Breast epithelium (tissue), 3 donors: Measurements from ENCODE around the gene ELMOD1.
"Not testable (repeated sequence)": the region's sequence is repeated elsewhere in the genome, so short reads cannot be mapped to it uniquely, and the experiment has no call there.

Experiments used
- POLR2A ChIP-seq: fragments of 450-650 bp; IDR thresholded peaks from one replicate; pipeline ENCODE4 v1.6.1; 2016; ENCODE audit warnings: antibody characterized with exemption, mild to moderate bottlenecking, moderate library complexity
- TF ChIP-seq, protein P1 (sequence below), 3 donors: fragments of 450-650 bp; IDR thresholded peaks; one replicate each; pipeline ENCODE4 v1.5.1; 2016 to 2017; ENCODE audit warnings: antibody characterized with exemption in 3 of 3, mild to moderate bottlenecking in 3 of 3, moderate library complexity in 3 of 3

- TF ChIP-seq POLR2A: not testable (repeated sequence)
- TF ChIP-seq, protein P1, sequence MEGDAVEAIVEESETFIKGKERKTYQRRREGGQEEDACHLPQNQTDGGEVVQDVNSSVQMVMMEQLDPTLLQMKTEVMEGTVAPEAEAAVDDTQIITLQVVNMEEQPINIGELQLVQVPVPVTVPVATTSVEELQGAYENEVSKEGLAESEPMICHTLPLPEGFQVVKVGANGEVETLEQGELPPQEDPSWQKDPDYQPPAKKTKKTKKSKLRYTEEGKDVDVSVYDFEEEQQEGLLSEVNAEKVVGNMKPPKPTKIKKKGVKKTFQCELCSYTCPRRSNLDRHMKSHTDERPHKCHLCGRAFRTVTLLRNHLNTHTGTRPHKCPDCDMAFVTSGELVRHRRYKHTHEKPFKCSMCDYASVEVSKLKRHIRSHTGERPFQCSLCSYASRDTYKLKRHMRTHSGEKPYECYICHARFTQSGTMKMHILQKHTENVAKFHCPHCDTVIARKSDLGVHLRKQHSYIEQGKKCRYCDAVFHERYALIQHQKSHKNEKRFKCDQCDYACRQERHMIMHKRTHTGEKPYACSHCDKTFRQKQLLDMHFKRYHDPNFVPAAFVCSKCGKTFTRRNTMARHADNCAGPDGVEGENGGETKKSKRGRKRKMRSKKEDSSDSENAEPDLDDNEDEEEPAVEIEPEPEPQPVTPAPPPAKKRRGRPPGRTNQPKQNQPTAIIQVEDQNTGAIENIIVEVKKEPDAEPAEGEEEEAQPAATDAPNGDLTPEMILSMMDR (IDR thresholded peaks at IDR 0.05): not testable (repeated sequence)
Measured at GRCh38 chr11:107565955-107566501, 24.9 kb upstream of the ELMOD1 start.
